ENCODE data around the gene DIAPH2. TPM values are rescaled to one million over a fixed set of nuclear protein-coding genes. Genes with fewer than 3 reads are reported as not detected.

The DIAPH2 gene
- total and polyA plus RNA-seq, 2 of the 13 experiments (the other 11 are each of a cell fraction or from before 2014, with no cell fraction given), result 2.1 to 8.5 TPM

DNA sequence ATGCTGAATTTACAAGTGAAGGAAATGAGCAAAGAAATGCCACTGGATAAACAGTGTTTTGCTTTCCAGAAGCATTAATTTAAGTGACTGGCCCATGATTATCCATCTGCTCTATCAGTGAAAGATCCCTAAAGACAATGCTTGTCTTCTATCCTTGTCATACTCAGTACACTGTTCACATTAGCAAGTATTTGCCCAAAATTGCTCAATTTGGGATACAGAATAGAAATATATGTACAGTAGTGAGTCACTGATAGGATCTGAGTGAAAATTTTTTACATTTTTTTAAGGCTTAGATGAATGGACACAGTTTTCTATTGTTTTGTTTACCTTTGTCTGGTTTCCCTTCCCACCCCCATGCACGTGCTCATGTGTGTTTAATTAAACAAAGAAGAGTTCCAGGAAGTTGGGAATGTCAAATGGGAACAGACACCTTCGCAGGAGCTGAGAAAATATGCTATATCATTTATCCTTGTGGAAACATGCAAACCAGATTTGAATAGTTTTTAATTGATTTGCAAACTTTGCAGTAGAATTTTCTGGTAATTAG, 855.4 kb downstream of the DIAPH2 start (continued):
- TF ChIP-seq TMF1 (CRISPR knock-in tag; IDR thresholded peaks at IDR 0.05; ENCODE audit: low read depth) (no peak), FOSL2 (CRISPR knock-in tag; IDR thresholded peaks at IDR 0.05) (peak; percentile 46; the same call in 1 of the 2 replicates), BHLHE40 (IDR thresholded peaks at IDR 0.05; ENCODE audit: low read length) (peak; percentile 95), SOX13 (IDR thresholded peaks at IDR 0.05) (no peak), SOX13 (CRISPR knock-in tag; conservative IDR thresholded peaks at IDR 0.05 in 1 of 2, IDR thresholded peaks at IDR 0.05 in 1 of 2) (peak in 1 of 2 experiments; percentile 94; a peak in 2 of 4 replicates), FOXA1 (IDR thresholded peaks at IDR 0.05) (no peak), FOXA1 (CRISPR knock-in tag; IDR thresholded peaks at IDR 0.05) (peak; percentile 30; the same call in 1 of the 2 replicates), RXRA (CRISPR knock-in tag; IDR thresholded peaks at IDR 0.05) (no peak), ZNF567 (CRISPR knock-in tag; IDR thresholded peaks at IDR 0.05; ENCODE audit: borderline replicate concordance) (no peak)

DNA sequence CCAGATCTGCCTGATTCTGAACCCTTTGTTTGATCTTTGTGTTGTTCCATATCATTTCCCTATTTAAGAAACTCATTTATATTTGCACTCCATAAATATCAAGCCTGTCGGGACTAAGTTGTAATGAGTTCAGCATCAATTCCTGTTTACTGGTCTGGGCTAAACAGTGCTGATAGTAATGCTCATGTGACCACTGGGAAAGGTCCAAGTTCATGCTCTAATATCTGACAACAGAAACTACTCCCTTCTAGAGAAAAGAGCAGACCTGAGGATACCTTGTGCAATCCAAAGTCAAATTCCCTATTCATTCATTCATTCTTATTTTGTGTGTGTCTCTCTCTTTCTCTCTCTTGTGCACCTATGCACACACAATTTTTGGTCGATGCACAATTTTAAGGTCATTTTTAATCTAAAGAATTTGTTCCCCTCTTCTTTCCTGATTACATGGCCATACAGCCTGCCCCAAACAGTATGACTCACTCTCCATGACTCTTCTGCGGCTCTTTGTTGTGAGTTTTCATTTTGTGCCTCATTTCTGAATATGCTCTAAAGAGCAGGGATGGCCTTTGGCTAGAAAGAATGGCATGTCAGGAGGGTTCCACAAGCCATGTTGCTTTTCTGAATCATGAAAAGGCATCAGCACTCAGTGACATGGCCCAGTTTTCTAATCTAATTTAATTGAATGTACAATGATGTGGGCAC, 863.4 kb downstream of the DIAPH2 start:
- Histone ChIP-seq H3K4me1 (ENCODE audit: insufficient read depth, low read length) (0 out of 2 replicates have a peak, but pooled peaks cover 6% of the 10 kb centered on the region), H3K9ac (ENCODE audit: insufficient read depth, low read depth, low read length) (no peak overlapping the region), H3K79me2 (ENCODE audit: insufficient read depth, low read length) (no peaks in the 10 kb centered on the region), H3K27me3 (ENCODE audit: control insufficient read depth in 1 of 2, insufficient read depth in 2 of 2, low read length in 2 of 2) (no peaks in the 10 kb centered on the region), H3K27ac (ENCODE audit: extremely low read length, insufficient read depth, low read length) (no peak overlapping the region), H2AFZ (ENCODE audit: low read length) (no peak overlapping the region), H3K9me3 (ENCODE audit: low read length) (no peaks in the 10 kb centered on the region), H3K4me2 (ENCODE audit: low read depth, low read length) (no peak overlapping the region), H4K20me1 (ENCODE audit: insufficient read depth, low read length) (no peaks in the 10 kb centered on the region), H3K4me3 (replicated peaks in 1 of 3; ENCODE audit: insufficient read depth in 1 of 3, low read depth in 2 of 3, low read length in 3 of 3) (no peak overlapping the region), H3K36me3 (replicated peaks in 1 of 2; ENCODE audit: control insufficient read depth in 1 of 2, insufficient read depth in 2 of 2, low read length in 2 of 2) (no peaks in the 10 kb centered on the region)
- in situ Hi-C loops (cut with HindIII; ENCODE audit: extremely low pct_ligation_motif_present, low pct_unique_long_range_greater_than_20kb), result no loop called here
- peak; percentile 35; the same call in 1 of the 2 replicates for TF ChIP-seq FOSL2 (CRISPR knock-in tag; IDR thresholded peaks at IDR 0.05)
- no peak for TF ChIP-seq DR1 (CRISPR knock-in tag; IDR thresholded peaks at IDR 0.05)
- intact Hi-C loops (cut with micrococcal nuclease; ENCODE audit: unreplicated experiment), result no loop called here
- no TSS peak for BruUV-seq (replicated peaks)
- ChIA-PET CTCF (ENCODE audit: low intra/inter-chr PET ratio, low total read pairs) (no interaction called here), POLR2A (no interaction called here)
- no peak for FAIRE-seq
- no peak; the same call in 2 of the 3 replicates for ATAC-seq
- 27% methylated on average over 3 of the region's 3 CpGs for WGBS (ENCODE audit: low lambda C conversion rate)
- DNase-seq (ENCODE audit: low spot score), result peak; percentile 20

All from HepG2 (cell line).